Testis (tissue), 3 donors: ENCODE results near the gene NTMT1. TPM values are rescaled to one million over a fixed set of nuclear protein-coding genes. Genes with fewer than 3 reads are reported as not detected.

Experiments used
- DNase-seq: peaks from one replicate; pipeline ENCODE4 v3.0.0-alpha.2; 2019
- H3K27ac ChIP-seq, 2 donors: fragments of 200-600 bp; sonication (generic); one replicate each; pipeline ENCODE4 v1.5.1; 2019
- H3K27me3 ChIP-seq: fragments of 200-600 bp; sonication (generic); one replicate; pipeline ENCODE4 v1.5.1; 2019
- H3K36me3 ChIP-seq: fragments of 200-600 bp; sonication (generic); one replicate; pipeline ENCODE4 v1.5.1; 2017; ENCODE audit warnings: low read depth; ENCODE audit errors: missing control alignments
- H3K4me1 ChIP-seq: fragments of 200-600 bp; sonication (generic); one replicate; pipeline ENCODE4 v1.5.1; 2019
- H3K4me3 ChIP-seq, 2 donors: fragments of 200-600 bp; sonication (generic); one replicate each; pipeline ENCODE4 v1.5.1; 2017 to 2019
- H3K9me3 ChIP-seq: fragments of 200-600 bp; sonication (generic); one replicate; pipeline ENCODE4 v1.5.1; 2017
- CTCF ChIP-seq, 3 experiments: fragments of 450-650 bp in 2 of 3; fragments of 200-600 bp in 1 of 3; sonication (generic) in 1 of 3; IDR thresholded peaks; one replicate each; pipeline ENCODE4 v1.5.1; 2016 to 2019; ENCODE audit warnings: antibody characterized with exemption in 3 of 3, mild to moderate bottlenecking in 2 of 3, moderate library complexity in 1 of 3
- POLR2A ChIP-seq: fragments of 450-650 bp; IDR thresholded peaks from one replicate; pipeline ENCODE4 v1.6.1; 2017; ENCODE audit warnings: antibody characterized with exemption, mild to moderate bottlenecking, moderate library complexity
- WGBS, 2 donors: methylation state at CpG; one replicate each; pipeline ENCODE4 v1.1.5; 2018; 5-methylcytosine and 5-hydroxymethylcytosine counted together
- intact Hi-C: fragments of 100-400 bp; cut with DNase I; formaldehyde crosslinking; loops from one replicate; pipeline ENCODE4 v1.15.1; 2023; ENCODE audit warnings: low total_unique reads
- polyA plus RNA-seq: library from polyadenylated mRNA; stranded (reverse); fragments of 350-450 nt; fragmentation: Illumina TruSeq; extraction: RNeasy Lipid Tissue Mini Kit (QIAGEN cat#74804); gene quantifications from one replicate; pipeline ENCODE4 v1.2.3, GENCODE V29; 2014; ENCODE audit warnings: low read depth, low replicate concordance; ENCODE audit not compliant: insufficient read depth
- total RNA-seq, 2 donors: library from RNA; depleted of rRNA; stranded (reverse); fragments of >200 nt; gene quantifications; one replicate each; pipeline ENCODE4 v1.2.3, GENCODE V29; 2016

NTMT1 gene
- total and polyA plus RNA-seq, 3 donors from 2014 or later: 71.8 to 189 (median 82.6) TPM

GRCh38 chr9:129596541-129597331 is 29.2 kb upstream of the NTMT1 start:
- Histone ChIP-seq H3K27ac (peak overlapping the region; percentile 76 to 83), H3K4me3 (peak overlapping the region; percentile 46 to 63), H3K9me3 (no peaks in the 10 kb centered on the region), H3K36me3 (no peaks in the 10 kb centered on the region), H3K27me3 (no peaks in the 10 kb centered on the region), H3K4me1 (peaks cover 21% of the 10 kb centered on the region)
- 9 to 11% methylated on average over 28 to 33 of the region's 33 CpGs for WGBS, 2 donors
- TF ChIP-seq POLR2A: no peak
- TF ChIP-seq CTCF (IDR thresholded peaks at IDR 0.05): no peak
- intact Hi-C loops: no loop called here
- peak; percentile 61 for DNase-seq

GRCh38 chr9:129597355-129598088 is 28.4 kb upstream of the NTMT1 start:
- Histone ChIP-seq H3K4me1 (peaks cover 21% of the 10 kb centered on the region), H3K4me3 (peak overlapping the region; percentile 46 to 63), H3K27ac (peak overlapping the region; percentile 76 to 83), H3K9me3 (no peaks in the 10 kb centered on the region), H3K27me3 (no peaks in the 10 kb centered on the region), H3K36me3 (no peaks in the 10 kb centered on the region)
- TF ChIP-seq POLR2A (no peak), CTCF (IDR thresholded peaks at IDR 0.05) (no peak)
- WGBS, 2 donors: 11 to 37% methylated on average over 5 to 32 of the region's 57 CpGs
- intact Hi-C loops: no loop called here
- peak; percentile 46 for DNase-seq

- TF ChIP-seq POLR2A (no peak), CTCF (IDR thresholded peaks at IDR 0.05) (no peak)
- Histone ChIP-seq H3K9me3 (no peaks in the 10 kb centered on the region), H3K4me3 (peak overlapping the region in 1 of 2 donors; percentile 46), H3K27ac (peak overlapping the region in 1 of 2 donors; percentile 76), H3K36me3 (no peaks in the 10 kb centered on the region), H3K4me1 (peaks cover 21% of the 10 kb centered on the region), H3K27me3 (no peaks in the 10 kb centered on the region)
- DNase-seq: no peak
- intact Hi-C loops: no loop called here
- 61 to 65% methylated on average over 14 of the region's 14 CpGs for WGBS, 2 donors
Observed at GRCh38 chr9:129598089-129598596, 27.8 kb upstream of the NTMT1 start.

GRCh38 chr9:129601082-129601674 is 24.8 kb upstream of the NTMT1 start:
- Histone ChIP-seq H3K9me3 (no peaks in the 10 kb centered on the region), H3K36me3 (no peaks in the 10 kb centered on the region), H3K4me3 (no peak overlapping the region), H3K27me3 (no peaks in the 10 kb centered on the region), H3K27ac (no peak overlapping the region), H3K4me1 (peaks cover 16% of the 10 kb centered on the region)
- TF ChIP-seq POLR2A: no peak
- intact Hi-C loops: loop anchor here (10.0 kb wide), 2 partner anchors 106 to 426 kb away; partner anchors contain the start of gene IER5L
- 73 to 82% methylated on average over 9 of the region's 9 CpGs for WGBS, 2 donors
- DNase-seq: no peak
